Heart left ventricle (tissue), 16 donors: ENCODE measurements around the gene SEPTIN10. TPM values are rescaled to one million over a fixed set of nuclear protein-coding genes. Genes with fewer than 3 reads are reported as not detected.
A peak's percentile ranks its signal among the peaks of the same experiment; 100 is the strongest.

Experiments
- ATAC-seq, 4 donors: fragments of 200-7000 bp; cut with Tn5 transposase; one replicate each; pipeline ENCODE4 v1.9.1; 2020 to 2022; ENCODE audit warnings: moderate library complexity in 4 of 4, mild to moderate bottlenecking in 3 of 4, moderate number of reproducible peaks in 1 of 4
- DNase-seq, 5 donors: peaks; one replicate each; pipeline ENCODE4 v3.0.0-alpha.2; 2020
- H3K27ac ChIP-seq, 12 donors: fragments of 200-600 bp; sonication (generic) in 4 of 12; one replicate each; pipeline versions ENCODE4 v1.5.0 to v1.8.0; 2016 to 2022; ENCODE audit warnings: mild to moderate bottlenecking in 2 of 12
- H3K27me3 ChIP-seq, 9 donors: fragments of 200-600 bp; sonication (generic) in 2 of 9; one replicate each; pipeline versions ENCODE4 v1.5.1 to v1.8.0; 2016 to 2022; ENCODE audit warnings: mild to moderate bottlenecking in 3 of 9
- H3K36me3 ChIP-seq, 9 donors: fragments of 200-600 bp; sonication (generic) in 2 of 9; one replicate each; pipeline versions ENCODE4 v1.5.0 to v1.8.0; 2018 to 2022; ENCODE audit warnings: mild to moderate bottlenecking in 2 of 9
- H3K4me1 ChIP-seq, 12 donors: fragments of 200-600 bp; sonication (generic) in 4 of 12; one replicate each; pipeline versions ENCODE4 v1.5.0 to v1.8.0; 2016 to 2022; ENCODE audit warnings: mild to moderate bottlenecking in 3 of 12
- H3K4me3 ChIP-seq, 12 donors: fragments of 200-600 bp; sonication (generic) in 4 of 12; one replicate each; pipeline versions ENCODE4 v1.5.0 to v1.8.0; 2017 to 2022; ENCODE audit warnings: mild to moderate bottlenecking in 9 of 12, moderate library complexity in 4 of 12
- H3K9me3 ChIP-seq, 12 donors: fragments of 200-600 bp; sonication (generic) in 4 of 12; one replicate each; pipeline versions ENCODE4 v1.5.0 to v1.8.0; 2016 to 2022; ENCODE audit warnings: mild to moderate bottlenecking in 1 of 12
- CTCF ChIP-seq, 12 donors: fragments of 200-600 bp; sonication (generic) in 4 of 12; IDR thresholded peaks; one replicate each; pipeline versions ENCODE4 v1.5.0 to v1.8.0; 2018 to 2022; ENCODE audit warnings: antibody characterized with exemption in 12 of 12, mild to moderate bottlenecking in 5 of 12
- POLR2A ChIP-seq, 2 donors: fragments of 450-650 bp; IDR thresholded peaks; one replicate each; pipeline ENCODE4 v1.6.1; 2017; ENCODE audit warnings: antibody characterized with exemption in 2 of 2, mild to moderate bottlenecking in 2 of 2, moderate library complexity in 2 of 2
- WGBS, 4 donors: extraction: QIAGEN DNeasy Blood & Tissue Kit in 2 of 4; methylation state at CpG; one replicate each; pipeline versions ENCODE4 v1.1.5 to v1.1.7; 2013 to 2018; 5-methylcytosine and 5-hydroxymethylcytosine counted together
- intact Hi-C, 10 donors: fragments of 100-400 bp; cut with DNase I; formaldehyde crosslinking; loops; one replicate each; pipeline versions ENCODE4 v1.11.1 to v1.14.2; 2022
- polyA plus RNA-seq, 2 donors: library from polyadenylated mRNA; stranded (reverse); fragments of 200-250 nt; gene quantifications; one replicate each; pipeline ENCODE4 v1.2.3, GENCODE V29; 2013
- total RNA-seq, 9 donors: library from RNA; depleted of rRNA in 2 of 9; stranded (reverse); fragments of >200 nt in 2 of 9; fragmentation: NEBNext Ultra II Directional in 3 of 9; extraction: Animal tissue kit (Norgen Biotek cat#: 25700) in 3 of 9; gene quantifications; one replicate each; pipeline versions ENCODE4 v1.1.0 to v1.2.4, GENCODE V29; 2016 to 2023
- donor health status: ischemic (EF 13 %, LVEDD 7.1; RV severe dilation, severe dysfunction).
- donor health status: healthy with polysubstance abuse.
- donor health status: DM: no; HTN: yes; CAD: no.
- donor health status: DM: no; HTN: no; CAD: no.
- donor health status: ischemic (EF 25% LVEDD 6.9; RV normal size, moderate dysfunction).
- donor health status: ischemic (EF 25% LVEDD 5.7; RV mildly dilated, moderate dysfunction).
- donor health status: healthy.
- donor health status: DM: yes; HTN: yes; CAD: no.
- donor health status: ischemic (EF 35%, LVEDD 5.7; RV mildly dilated, moderate dysfunction).
- donor health status: nonischemic (EF 11% LVEDD 7.7; RV severe dilation, severe dysfunction).
- donor health status: DM: yes; HTN: yes; CAD: no.
- donor health status: PGD.
- donor health status: ischemic (EF 29% LVEDD 5.4; RV normal size, mild dysfunction).
- donor health status: nonischemic (EF 23%, LVEDD 6.1; RV moderate dilation, normal function).

The SEPTIN10 gene
- total and polyA plus RNA-seq, 11 donors: 13.5 to 84.6 (median 49.8) TPM

- H3K4me1 ChIP-seq: no peaks in the 10 kb centered on the region
- no peak overlapping the region for H3K4me3 ChIP-seq
- DNase-seq: no peak
- intact Hi-C loops: no loop called here
- H3K27me3 ChIP-seq: no peaks in the 10 kb centered on the region
- no peaks in the 10 kb centered on the region for H3K36me3 ChIP-seq
- no peak for ATAC-seq
- H3K9me3 ChIP-seq: no peaks in the 10 kb centered on the region
- 63 to 72% (median 69%) methylated on average over 18 to 20 of the region's 20 CpGs for WGBS, 4 donors
- H3K27ac ChIP-seq: no peak overlapping the region
- TF ChIP-seq POLR2A (IDR thresholded peaks at IDR 0.05) (no peak), CTCF (IDR thresholded peaks at IDR 0.05) (no peak)
Measured at GRCh38 chr2:109521233-109522062, 92.3 kb downstream of the SEPTIN10 start.

GRCh38 chr2:109519513-109519912, 94.3 kb downstream of the SEPTIN10 start:
- 86 to 97% (median 91%) methylated on average over 4 of the region's 4 CpGs for WGBS, 4 donors
- Histone ChIP-seq H3K27me3 (no peaks in the 10 kb centered on the region), H3K4me1 (peaks cover 0 to 2% (median under 1%) of the 10 kb centered on the region in 12 donors), H3K9me3 (no peaks in the 10 kb centered on the region), H3K36me3 (no peaks in the 10 kb centered on the region), H3K4me3 (no peak overlapping the region), H3K27ac (no peak overlapping the region)
- DNase-seq: no peak
- TF ChIP-seq POLR2A (IDR thresholded peaks at IDR 0.05): no peak
- TF ChIP-seq CTCF (IDR thresholded peaks at IDR 0.05): no peak
- intact Hi-C loops: loop anchor here in 2 of 10 donors (10.0 kb wide), 1 partner anchor 585 kb away; no protein-coding TSS in a partner anchor
- no peak for ATAC-seq

GRCh38 chr2:109517118-109517889, 96.5 kb downstream of the SEPTIN10 start:
- no peak overlapping the region for H3K27ac ChIP-seq
- no peak overlapping the region for H3K4me3 ChIP-seq
- no peaks in the 10 kb centered on the region for H3K9me3 ChIP-seq
- intact Hi-C loops: loop anchor here in 2 of 10 donors (10.0 kb wide), 1 partner anchor 583 kb away; no protein-coding TSS in a partner anchor
- no peaks in the 10 kb centered on the region for H3K36me3 ChIP-seq
- TF ChIP-seq POLR2A (IDR thresholded peaks at IDR 0.05): no peak
- TF ChIP-seq CTCF (IDR thresholded peaks at IDR 0.05): no peak
- peaks cover 0 to 12% (median 2%) of the 10 kb centered on the region in 12 donors for H3K4me1 ChIP-seq
- ATAC-seq (no peak), DNase-seq (peak in 1 of 5 donors; percentile 24)
- no peaks in the 10 kb centered on the region for H3K27me3 ChIP-seq
- 87 to 95% (median 91%) methylated on average over 8 to 26 of the region's 26 CpGs for WGBS, 4 donors
